Liver (tissue), 9 donors: ENCODE results near the gene NCDN. TPM values are rescaled to one million over a fixed set of nuclear protein-coding genes. Genes with fewer than 3 reads are reported as not detected.
A peak's percentile ranks its signal among the peaks of the same experiment; 100 is the strongest.
"Not testable (repeated sequence)": the region's sequence is repeated elsewhere in the genome, so short reads cannot be mapped to it uniquely, and the experiment has no call there.

Experiments used
- DNase-seq: peaks from one replicate; pipeline ENCODE4 v3.0.0-alpha.2; 2017; ENCODE audit warnings: low spot score
- H3K27ac ChIP-seq, 2 donors: one replicate each; pipeline ENCODE4 v1.7.0; 2013; ENCODE audit warnings: inconsistent platforms in 2 of 2, low read length in 2 of 2, control low read depth in 1 of 2, low read depth in 1 of 2, mild to moderate bottlenecking in 1 of 2
- H3K27me3 ChIP-seq, 4 donors: one replicate each; pipeline versions ENCODE4 v1.6.1 to v1.7.0; 2013; ENCODE audit warnings: low read length in 3 of 4, inconsistent platforms in 1 of 4, mild to moderate bottlenecking in 1 of 4, moderate library complexity in 1 of 4; ENCODE audit not compliant: control insufficient read depth in 4 of 4, insufficient read depth in 4 of 4
- H3K36me3 ChIP-seq, 4 donors: one replicate each; pipeline versions ENCODE4 v1.6.1 to v1.7.0; 2013; ENCODE audit warnings: low read length in 3 of 4, mild to moderate bottlenecking in 3 of 4, low read depth in 1 of 4, moderate library complexity in 1 of 4; ENCODE audit not compliant: control insufficient read depth in 4 of 4, insufficient read depth in 3 of 4
- H3K4me1 ChIP-seq, 4 donors: one replicate each; pipeline versions ENCODE4 v1.6.1 to v1.7.0; 2013; ENCODE audit warnings: low read length in 3 of 4, mild to moderate bottlenecking in 3 of 4, moderate library complexity in 1 of 4; ENCODE audit not compliant: control insufficient read depth in 4 of 4, insufficient read depth in 4 of 4
- H3K4me3 ChIP-seq, 3 donors: one replicate each; pipeline versions ENCODE4 v1.6.1 to v1.7.0; 2013; ENCODE audit warnings: low read length in 3 of 3, control low read depth in 1 of 3, low read depth in 1 of 3, mild to moderate bottlenecking in 1 of 3
- H3K9ac ChIP-seq, 2 donors: one replicate each; pipeline ENCODE4 v1.7.0; 2013; ENCODE audit warnings: low read length in 2 of 2, mild to moderate bottlenecking in 2 of 2, moderate library complexity in 2 of 2, control low read depth in 1 of 2, low read depth in 1 of 2
- H3K9me3 ChIP-seq, 4 donors: one replicate each; pipeline versions ENCODE4 v1.6.1 to v1.7.0; 2013; ENCODE audit warnings: low read length in 3 of 4; ENCODE audit not compliant: control insufficient read depth in 4 of 4
- ATF3 ChIP-seq: IDR thresholded peaks from 2 replicates; pipeline ENCODE4 v1.6.1; 2016; ENCODE audit warnings: antibody characterized with exemption
- CTCF ChIP-seq: fragments of 150-350 bp; IDR thresholded peaks from 2 replicates; pipeline ENCODE4 v1.5.1; 2017; ENCODE audit warnings: improper control_type of control experiment, low read depth, low read length; ENCODE audit not compliant: missing input control
- EGR1 ChIP-seq, 2 donors: IDR thresholded peaks; 2 replicates each; pipeline ENCODE4 v1.6.1; 2016 to 2018; ENCODE audit warnings: antibody characterized with exemption in 2 of 2, low read depth in 2 of 2
- FOXA1 ChIP-seq: IDR thresholded peaks from 2 replicates; pipeline ENCODE4 v1.6.1; 2016; ENCODE audit warnings: antibody characterized with exemption
- FOXA2 ChIP-seq: IDR thresholded peaks from 2 replicates; pipeline ENCODE4 v1.6.1; 2016; ENCODE audit warnings: antibody characterized with exemption
- GABPA ChIP-seq, 2 donors: IDR thresholded peaks in 1 of 2; conservative IDR thresholded peaks in 1 of 2; 2 replicates each; pipeline ENCODE4 v1.6.1; 2016; ENCODE audit warnings: antibody characterized with exemption in 2 of 2, mild to moderate bottlenecking in 1 of 2, moderate library complexity in 1 of 2
- HNF4A ChIP-seq, 2 donors: conservative IDR thresholded peaks; 2 replicates each; pipeline ENCODE4 v1.6.1; 2016; ENCODE audit warnings: antibody characterized with exemption in 2 of 2, mild to moderate bottlenecking in 2 of 2
- HNF4G ChIP-seq: IDR thresholded peaks from 2 replicates; pipeline ENCODE4 v1.6.1; 2016; ENCODE audit warnings: antibody characterized with exemption
- JUND ChIP-seq, 2 donors: IDR thresholded peaks; 2 replicates each; pipeline ENCODE4 v1.6.1; 2016; ENCODE audit warnings: antibody characterized with exemption in 2 of 2
- MAX ChIP-seq: IDR thresholded peaks from 2 replicates; pipeline ENCODE4 v1.6.1; 2016; ENCODE audit warnings: antibody characterized with exemption
- NR2F2 ChIP-seq: IDR thresholded peaks from 2 replicates; pipeline ENCODE4 v1.6.1; 2016; ENCODE audit warnings: antibody characterized with exemption
- RAD21 ChIP-seq, 2 donors: IDR thresholded peaks; 2 replicates each; pipeline ENCODE4 v1.6.1; 2016; ENCODE audit warnings: antibody characterized with exemption in 2 of 2, mild to moderate bottlenecking in 2 of 2
- REST ChIP-seq: IDR thresholded peaks from 2 replicates; pipeline ENCODE4 v1.6.1; 2016; ENCODE audit warnings: antibody characterized with exemption, mild to moderate bottlenecking
- RXRA ChIP-seq, 2 donors: IDR thresholded peaks; 2 replicates each; pipeline ENCODE4 v1.6.1; 2017 to 2018; ENCODE audit warnings: antibody characterized with exemption in 2 of 2, mild to moderate bottlenecking in 1 of 2
- SP1 ChIP-seq: IDR thresholded peaks from 2 replicates; pipeline ENCODE4 v1.6.1; 2018; ENCODE audit warnings: antibody characterized with exemption, mild to moderate bottlenecking
- TAF1 ChIP-seq: conservative IDR thresholded peaks from 2 replicates; pipeline ENCODE4 v1.6.1; 2016; ENCODE audit warnings: antibody characterized with exemption, mild to moderate bottlenecking
- YY1 ChIP-seq: IDR thresholded peaks from 2 replicates; pipeline ENCODE4 v1.6.1; 2016; ENCODE audit warnings: antibody characterized with exemption, mild to moderate bottlenecking
- WGBS: extraction: QIAGEN DNeasy Blood & Tissue Kit; methylation state at CpG from one replicate; pipeline ENCODE4 v1.1.7; 2013; 5-methylcytosine and 5-hydroxymethylcytosine counted together
- polyA plus RNA-seq, 2 donors: library from polyadenylated mRNA; stranded (reverse) in 1 of 2; unstranded in 1 of 2; fragments of 200-250 nt in 1 of 2; fragments of >200 nt in 1 of 2; fragmentation: Nextera tagmentation in 1 of 2; extraction: Ambion mirVana in 1 of 2; gene quantifications; one replicate each; pipeline versions ENCODE4 v1.2.1 to v1.2.3, GENCODE V29; 2013 to 2015
- total RNA-seq, 2 donors: library from RNA; depleted of rRNA; stranded (reverse); fragments of >200 nt; gene quantifications; one replicate each; pipeline ENCODE4 v1.2.3, GENCODE V29; 2014
- TF ChIP-seq, protein P1 (sequence below): IDR thresholded peaks from 2 replicates; pipeline ENCODE4 v1.6.1; 2016; ENCODE audit warnings: antibody characterized with exemption
- donor health status: healthy.
- donor health status: healthy.
- donor health status: healthy.
- donor health status: healthy.
- donor health status: healthy.

NCDN gene
- total and polyA plus RNA-seq, 4 donors = 2.7 to 7.9 (median 5.6) TPM

DNA sequence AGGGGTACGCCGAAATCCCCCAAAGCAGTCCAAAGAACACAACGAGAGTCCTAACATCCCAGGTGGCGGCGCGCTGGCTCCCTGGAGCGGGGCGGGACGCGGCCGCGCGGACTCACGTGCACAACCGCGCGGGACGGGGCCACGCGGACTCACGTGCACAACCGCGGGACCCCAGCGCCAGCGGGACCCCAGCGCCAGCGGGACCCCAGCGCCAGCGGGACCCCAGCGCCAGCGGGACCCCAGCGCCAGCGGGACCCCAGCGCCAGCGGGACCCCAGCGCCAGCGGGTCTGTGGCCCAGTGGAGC lies 19.1 kb downstream of the NCDN start:
- not testable (repeated sequence) for DNase-seq, H3K9ac ChIP-seq, H3K9me3 ChIP-seq, H3K27me3 ChIP-seq, H3K36me3 ChIP-seq, H3K27ac ChIP-seq
- peaks cover 4 to 19% (median 14%) of the 10 kb centered on the region in 4 donors for H3K4me1 ChIP-seq
- WGBS = 16% methylated on average over 37 of the region's 37 CpGs
- peak overlapping the region in 1 of 3 donors; percentile 40 for H3K4me3 ChIP-seq

DNA sequence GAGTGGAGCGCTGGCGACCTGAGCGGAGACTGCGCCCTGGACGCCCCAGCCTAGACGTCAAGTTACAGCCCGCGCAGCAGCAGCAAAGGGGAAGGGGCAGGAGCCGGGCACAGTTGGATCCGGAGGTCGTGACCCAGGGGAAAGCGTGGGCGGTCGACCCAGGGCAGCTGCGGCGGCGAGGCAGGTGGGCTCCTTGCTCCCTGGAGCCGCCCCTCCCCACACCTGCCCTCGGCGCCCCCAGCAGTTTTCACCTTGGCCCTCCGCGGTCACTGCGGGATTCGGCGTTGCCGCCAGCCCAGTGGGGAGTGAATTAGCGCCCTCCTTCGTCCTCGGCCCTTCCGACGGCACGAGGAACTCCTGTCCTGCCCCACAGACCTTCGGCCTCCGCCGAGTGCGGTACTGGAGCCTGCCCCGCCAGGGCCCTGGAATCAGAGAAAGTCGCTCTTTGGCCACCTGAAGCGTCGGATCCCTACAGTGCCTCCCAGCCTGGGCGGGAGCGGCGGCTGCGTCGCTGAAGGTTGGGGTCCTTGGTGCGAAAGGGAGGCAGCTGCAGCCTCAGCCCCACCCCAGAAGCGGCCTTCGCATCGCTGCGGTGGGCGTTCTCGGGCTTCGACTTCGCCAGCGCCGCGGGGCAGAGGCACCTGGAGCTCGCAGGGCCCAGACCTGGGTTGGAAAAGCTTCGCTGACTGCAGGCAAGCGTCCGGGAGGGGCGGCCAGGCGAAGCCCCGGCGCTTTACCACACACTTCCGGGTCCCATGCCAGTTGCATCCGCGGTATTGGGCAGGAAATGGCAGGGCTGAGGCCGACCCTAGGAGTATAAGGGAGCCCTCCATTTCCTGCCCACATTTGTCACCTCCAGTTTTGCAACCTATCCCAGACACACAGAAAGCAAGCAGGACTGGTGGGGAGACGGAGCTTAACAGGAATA lies 19.7 kb downstream of the NCDN start:
- DNase-seq = no peak
- H3K4me1 ChIP-seq = peaks cover 4 to 19% (median 14%) of the 10 kb centered on the region in 4 donors
- TF ChIP-seq FOXA2 (no peak), HNF4A (conservative IDR thresholded peaks at IDR 0.05) (no peak), HNF4G (no peak), FOXA1 (no peak), MAX (no peak)
- no peak overlapping the region for H3K27ac ChIP-seq
- WGBS = 6% methylated on average over 70 of the region's 70 CpGs
- peaks cover 0 to 4% (median 1%) of the 10 kb centered on the region in 4 donors for H3K27me3 ChIP-seq
- no peak overlapping the region for H3K9ac ChIP-seq
- H3K4me3 ChIP-seq = peak overlapping the region; percentile 11 to 40 (median 34)
- no peaks in the 10 kb centered on the region for H3K36me3 ChIP-seq
- no peaks in the 10 kb centered on the region for H3K9me3 ChIP-seq

GRCh38 chr1:35580949-35581388 lies 23.4 kb downstream of the NCDN start:
- Histone ChIP-seq H3K4me1 (peaks cover 4 to 13% (median 11%) of the 10 kb centered on the region in 4 donors), H3K27ac (no peak overlapping the region), H3K27me3 (no peaks in the 10 kb centered on the region), H3K36me3 (no peaks in the 10 kb centered on the region), H3K9ac (no peak overlapping the region), H3K9me3 (no peaks in the 10 kb centered on the region), H3K4me3 (no peak overlapping the region)
- DNase-seq = no peak
- WGBS = 74% methylated on average over 4 of the region's 4 CpGs
- TF ChIP-seq RXRA (IDR thresholded peaks at IDR 0.05) (no peak), YY1 (no peak), GABPA (IDR thresholded peaks at IDR 0.05 in 1 of 2, conservative IDR thresholded peaks at IDR 0.05 in 1 of 2) (no peak), TAF1 (no peak), MAX (no peak), ATF3 (no peak), SP1 (no peak), CTCF (no peak), NR2F2 (no peak), EGR1 (IDR thresholded peaks at IDR 0.05; ENCODE audit: low read depth in 2 of 2) (no peak), REST (no peak), HNF4A (conservative IDR thresholded peaks at IDR 0.05) (no peak), JUND (IDR thresholded peaks at IDR 0.05) (no peak), RAD21 (IDR thresholded peaks at IDR 0.05) (no peak), FOXA1 (no peak), HNF4G (no peak), FOXA2 (no peak)
- TF ChIP-seq, protein P1, sequence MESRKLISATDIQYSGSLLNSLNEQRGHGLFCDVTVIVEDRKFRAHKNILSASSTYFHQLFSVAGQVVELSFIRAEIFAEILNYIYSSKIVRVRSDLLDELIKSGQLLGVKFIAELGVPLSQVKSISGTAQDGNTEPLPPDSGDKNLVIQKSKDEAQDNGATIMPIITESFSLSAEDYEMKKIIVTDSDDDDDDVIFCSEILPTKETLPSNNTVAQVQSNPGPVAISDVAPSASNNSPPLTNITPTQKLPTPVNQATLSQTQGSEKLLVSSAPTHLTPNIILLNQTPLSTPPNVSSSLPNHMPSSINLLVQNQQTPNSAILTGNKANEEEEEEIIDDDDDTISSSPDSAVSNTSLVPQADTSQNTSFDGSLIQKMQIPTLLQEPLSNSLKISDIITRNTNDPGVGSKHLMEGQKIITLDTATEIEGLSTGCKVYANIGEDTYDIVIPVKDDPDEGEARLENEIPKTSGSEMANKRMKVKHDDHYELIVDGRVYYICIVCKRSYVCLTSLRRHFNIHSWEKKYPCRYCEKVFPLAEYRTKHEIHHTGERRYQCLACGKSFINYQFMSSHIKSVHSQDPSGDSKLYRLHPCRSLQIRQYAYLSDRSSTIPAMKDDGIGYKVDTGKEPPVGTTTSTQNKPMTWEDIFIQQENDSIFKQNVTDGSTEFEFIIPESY = no peak
